Osteocyte (in vitro differentiated cells): ENCODE measurements around the gene NKX6-2. TPM values are rescaled to one million over a fixed set of nuclear protein-coding genes. Genes with fewer than 3 reads are reported as not detected.

Experiments used
- DNase-seq: peaks from one replicate; pipeline ENCODE4 v3.0.0; 2021; ENCODE audit warnings: mixed read lengths; ENCODE audit not compliant: unreplicated experiment; ENCODE audit errors: extremely low spot score
- H3K27ac Mint-ChIP-seq: one replicate; pipeline ENCODE4 v1.8.0; 2021; ENCODE audit warnings: mild to moderate bottlenecking, mixed read lengths; ENCODE audit not compliant: unreplicated experiment
- H3K27me3 Mint-ChIP-seq: one replicate; pipeline ENCODE4 v1.8.0; 2021; ENCODE audit warnings: mixed read lengths; ENCODE audit not compliant: unreplicated experiment
- H3K36me3 Mint-ChIP-seq: one replicate; pipeline ENCODE4 v1.8.0; 2021; ENCODE audit warnings: mixed read lengths; ENCODE audit not compliant: unreplicated experiment
- H3K4me1 Mint-ChIP-seq: one replicate; pipeline ENCODE4 v1.8.0; 2021; ENCODE audit warnings: mixed read lengths; ENCODE audit not compliant: unreplicated experiment
- H3K4me3 Mint-ChIP-seq: one replicate; pipeline ENCODE4 v1.8.0; 2021; ENCODE audit warnings: mild to moderate bottlenecking, moderate library complexity, mixed read lengths; ENCODE audit not compliant: unreplicated experiment
- H3K9me3 Mint-ChIP-seq: one replicate; pipeline ENCODE4 v1.8.0; 2021; ENCODE audit warnings: mixed read lengths; ENCODE audit not compliant: unreplicated experiment
- CTCF ChIP-seq: fragments of 200-600 bp; sonication (generic); IDR thresholded peaks from 2 replicates; pipeline ENCODE4 v1.5.0; 2021; ENCODE audit warnings: antibody characterized with exemption, mild to moderate bottlenecking, moderate library complexity
- total RNA-seq: library from RNA; stranded (reverse); gene quantifications from 2 replicates; pipeline ENCODE4 v1.2.1, GENCODE V29; 2021

NKX6-2 gene
- total RNA-seq, 1 donor from 2014 or later: not detected

GRCh38 chr10:132790470-132790869 lies 4.5 kb upstream of the NKX6-2 start:
- no peaks in the 10 kb centered on the region for H3K9me3 Mint-ChIP-seq
- H3K4me3 Mint-ChIP-seq: no peak overlapping the region
- H3K27me3 Mint-ChIP-seq: peaks cover 5% of the 10 kb centered on the region
- H3K4me1 Mint-ChIP-seq: no peaks in the 10 kb centered on the region
- DNase-seq: no peak
- H3K36me3 Mint-ChIP-seq: no peaks in the 10 kb centered on the region
- no peak for TF ChIP-seq CTCF
- H3K27ac Mint-ChIP-seq: no peak overlapping the region

- Mint-ChIP-seq H3K9me3 (no peaks in the 10 kb centered on the region), H3K4me3 (no peak overlapping the region), H3K4me1 (no peaks in the 10 kb centered on the region), H3K36me3 (no peaks in the 10 kb centered on the region), H3K27me3 (peaks cover 5% of the 10 kb centered on the region), H3K27ac (no peak overlapping the region)
- no peak for DNase-seq
- no peak for TF ChIP-seq CTCF
Observed at GRCh38 chr10:132789659-132790148, 3.8 kb upstream of the NKX6-2 start.

GRCh38 chr10:132788831-132789219 lies 2.9 kb upstream of the NKX6-2 start:
- Mint-ChIP-seq H3K4me3 (no peak overlapping the region), H3K4me1 (no peaks in the 10 kb centered on the region), H3K9me3 (no peaks in the 10 kb centered on the region), H3K27me3 (peaks cover 5% of the 10 kb centered on the region), H3K36me3 (no peaks in the 10 kb centered on the region), H3K27ac (no peak overlapping the region)
- TF ChIP-seq CTCF: no peak
- DNase-seq: no peak

- Mint-ChIP-seq H3K27ac (no peak overlapping the region), H3K27me3 (peaks cover 5% of the 10 kb centered on the region), H3K4me3 (peak overlapping the region; percentile 26), H3K4me1 (no peaks in the 10 kb centered on the region), H3K36me3 (peaks cover 4% of the 10 kb centered on the region), H3K9me3 (no peaks in the 10 kb centered on the region)
- DNase-seq: no peak
- TF ChIP-seq CTCF: peak; percentile 43
Observed at GRCh38 chr10:132788180-132788830, 2.4 kb upstream of the NKX6-2 start.

GRCh38 chr10:132787495-132788179 lies 1.7 kb upstream of the NKX6-2 start:
- Mint-ChIP-seq H3K27me3 (peaks cover 5% of the 10 kb centered on the region), H3K36me3 (peaks cover 4% of the 10 kb centered on the region), H3K9me3 (no peaks in the 10 kb centered on the region), H3K4me3 (no peak overlapping the region), H3K27ac (no peak overlapping the region), H3K4me1 (no peaks in the 10 kb centered on the region)
- no peak for DNase-seq
- no peak for TF ChIP-seq CTCF
